Astrocyte (in vitro differentiated cells and primary cell): Measurements from ENCODE around the gene CMBL.

Source experiments
- CTCF ChIP-seq: IDR thresholded peaks from 2 replicates; pipeline ENCODE4 v1.5.1; 2011; ENCODE audit warnings: low read depth, mild to moderate bottlenecking, inconsistent platforms, low read length, moderate library complexity; ENCODE audit not compliant: insufficient read depth
- EZH2 ChIP-seq: IDR thresholded peaks from 2 replicates; pipeline ENCODE4 v1.6.1; 2012; ENCODE audit warnings: mild to moderate bottlenecking, low read length, inconsistent platforms; ENCODE audit not compliant: insufficient read depth

GRCh38 chr5:10279925-10280720, 27.6 kb downstream of the CMBL start:
- no peak for TF ChIP-seq CTCF
- TF ChIP-seq EZH2 = no peak
